Endothelial cell of umbilical vein (primary cell): ENCODE data around the gene PRF1.

Experiments
- CTCF ChIP-seq, 2 donors: IDR thresholded peaks; 1 replicate in 1 of 2; 2 replicates in 1 of 2; pipeline ENCODE4 v1.5.1; 2011; ENCODE audit warnings: low read length in 2 of 2, mild to moderate bottlenecking in 2 of 2, moderate library complexity in 2 of 2, control low read depth in 1 of 2, inconsistent platforms in 1 of 2, low read depth in 1 of 2; ENCODE audit not compliant: insufficient read depth in 1 of 2; ENCODE audit errors: extremely low read depth in 1 of 2
- EZH2 ChIP-seq: IDR thresholded peaks from 2 replicates; pipeline ENCODE4 v1.6.1; 2012; ENCODE audit warnings: borderline replicate concordance, low read depth, mild to moderate bottlenecking, moderate library complexity, low read length, inconsistent platforms; ENCODE audit not compliant: severe bottlenecking
- GATA2 ChIP-seq: IDR thresholded peaks from 2 replicates; pipeline ENCODE4 v1.7.0; 2011; ENCODE audit warnings: low read depth, mild to moderate bottlenecking, moderate library complexity, mixed read lengths, low read length; ENCODE audit not compliant: insufficient read length, insufficient read depth
- JUN ChIP-seq: IDR thresholded peaks from 2 replicates; pipeline ENCODE4 v1.6.1; 2011; ENCODE audit warnings: borderline replicate concordance, low read depth; ENCODE audit not compliant: insufficient read length, insufficient read depth
- MAX ChIP-seq: IDR thresholded peaks from 2 replicates; pipeline ENCODE4 v1.6.1; 2011; ENCODE audit not compliant: insufficient read depth, insufficient read length
- MYC ChIP-seq: IDR thresholded peaks from one replicate; pipeline ENCODE4 v1.6.1; 2011; ENCODE audit warnings: mild to moderate bottlenecking, low read depth, low read length
- POLR2A ChIP-seq: IDR thresholded peaks from 2 replicates; pipeline ENCODE4 v1.6.1; 2012; ENCODE audit warnings: low read depth, mild to moderate bottlenecking, control low read depth, low read length
- POLR2AphosphoS5 ChIP-seq: IDR thresholded peaks from 2 replicates; pipeline ENCODE4 v1.6.1; 2012; ENCODE audit warnings: low read depth, mild to moderate bottlenecking, control low read depth, low read length, moderate library complexity; ENCODE audit not compliant: insufficient read depth

DNA sequence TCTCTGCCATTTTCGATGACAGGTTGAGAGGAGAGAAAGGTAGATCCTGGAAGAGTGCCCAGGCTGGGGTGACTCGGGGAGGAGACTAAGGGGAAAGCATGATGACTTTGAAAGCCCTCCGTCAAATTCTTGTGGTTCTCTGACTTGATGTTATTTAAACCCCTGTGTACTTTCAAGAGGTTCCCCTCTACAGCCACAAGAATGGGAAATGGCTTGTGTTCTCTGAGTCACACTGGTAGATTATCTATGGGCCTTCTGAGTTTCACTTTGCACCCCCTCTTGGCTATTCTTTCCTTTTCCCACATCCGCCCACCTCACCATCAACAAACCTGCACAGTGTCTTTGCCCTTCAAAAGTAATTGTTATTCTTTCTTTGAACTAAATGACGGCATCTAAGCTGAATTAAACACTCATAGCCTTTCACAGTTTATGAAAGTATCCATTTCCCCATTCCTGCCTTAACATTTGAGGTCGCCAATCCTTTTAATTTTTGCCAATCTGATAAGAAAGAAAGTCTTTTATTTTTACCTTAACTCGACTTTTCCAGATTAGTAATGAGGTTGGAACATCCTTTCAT, 24.1 kb downstream of the PRF1 start:
- TF ChIP-seq CTCF (IDR thresholded peaks at IDR 0.05; ENCODE audit: extremely low read depth in 1 of 2, insufficient read depth in 1 of 2, low read depth in 1 of 2, low read length in 2 of 2) (no peak), POLR2AphosphoS5 (no peak), POLR2A (no peak), EZH2 (no peak), MAX (no peak), MYC (no peak), JUN (no peak), GATA2 (no peak)
